Activated naive CD4-positive, alpha-beta T cell treated with anti-CD3 and anti-CD28 coated beads, Interleukin-2, amount 10 ng/mL, durations not matched to agents 7 days and 5 days (primary cell): ENCODE data around the gene HSD11B1.

Experiments
- CTCF ChIA-PET: fragments of 350-600 bp; sonication (Branson Sonifier 250); formaldehyde crosslinking; loops from one replicate; lab custom pipeline; 2021; ENCODE audit warnings: antibody characterized with exemption; lab: Charles Lee
- DNase-seq: peaks from one replicate; pipeline ENCODE4 v3.0.0-alpha.2; 2020
- H3K27ac Mint-ChIP-seq: one replicate; pipeline ENCODE4 v1.8.0; 2021; ENCODE audit warnings: mild to moderate bottlenecking, moderate library complexity, mixed read lengths
- H3K27me3 Mint-ChIP-seq: one replicate; pipeline ENCODE4 v1.8.0; 2021; ENCODE audit warnings: mild to moderate bottlenecking, mixed read lengths
- H3K36me3 Mint-ChIP-seq: one replicate; pipeline ENCODE4 v1.8.0; 2021; ENCODE audit warnings: mixed read lengths
- H3K4me1 Mint-ChIP-seq: one replicate; pipeline ENCODE4 v1.8.0; 2021; ENCODE audit warnings: mixed read lengths
- H3K4me3 Mint-ChIP-seq: one replicate; pipeline ENCODE4 v1.8.0; 2021; ENCODE audit warnings: mild to moderate bottlenecking, moderate library complexity, mixed read lengths
- H3K9me3 Mint-ChIP-seq: one replicate; pipeline ENCODE4 v1.8.0; 2021; ENCODE audit warnings: mixed read lengths

HSD11B1 gene

DNA sequence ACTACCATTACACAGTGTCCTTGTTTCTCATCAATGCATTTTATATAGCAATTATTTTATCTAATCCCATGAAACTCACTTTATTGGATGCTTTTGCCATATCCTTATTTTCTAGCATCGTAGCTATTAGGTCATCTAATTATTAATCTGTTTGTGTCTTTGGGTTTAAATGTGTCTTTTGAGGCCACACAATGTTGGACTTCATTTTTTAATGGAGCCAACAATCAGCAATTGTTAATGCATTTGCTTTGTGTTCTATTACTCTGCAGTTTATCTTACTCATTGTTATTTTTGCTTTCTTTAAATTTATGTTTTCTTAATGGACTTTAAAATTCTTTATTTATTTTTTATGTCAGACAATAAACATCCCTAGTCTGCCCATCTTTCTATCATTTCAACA, 1.8 kb upstream of the HSD11B1 start:
- Mint-ChIP-seq H3K4me3 (no peak overlapping the region), H3K4me1 (peaks cover 16% of the 10 kb centered on the region), H3K36me3 (no peaks in the 10 kb centered on the region), H3K27ac (no peak overlapping the region), H3K27me3 (no peaks in the 10 kb centered on the region), H3K9me3 (no peaks in the 10 kb centered on the region)
- DNase-seq, result no peak
- CTCF ChIA-PET, result interaction anchor here (1.1 to 2.1 kb wide), 3 partner anchors 9 to 45 kb away, joined by 3 to 4 read pairs (median 3); no protein-coding TSS in a partner anchor

DNA sequence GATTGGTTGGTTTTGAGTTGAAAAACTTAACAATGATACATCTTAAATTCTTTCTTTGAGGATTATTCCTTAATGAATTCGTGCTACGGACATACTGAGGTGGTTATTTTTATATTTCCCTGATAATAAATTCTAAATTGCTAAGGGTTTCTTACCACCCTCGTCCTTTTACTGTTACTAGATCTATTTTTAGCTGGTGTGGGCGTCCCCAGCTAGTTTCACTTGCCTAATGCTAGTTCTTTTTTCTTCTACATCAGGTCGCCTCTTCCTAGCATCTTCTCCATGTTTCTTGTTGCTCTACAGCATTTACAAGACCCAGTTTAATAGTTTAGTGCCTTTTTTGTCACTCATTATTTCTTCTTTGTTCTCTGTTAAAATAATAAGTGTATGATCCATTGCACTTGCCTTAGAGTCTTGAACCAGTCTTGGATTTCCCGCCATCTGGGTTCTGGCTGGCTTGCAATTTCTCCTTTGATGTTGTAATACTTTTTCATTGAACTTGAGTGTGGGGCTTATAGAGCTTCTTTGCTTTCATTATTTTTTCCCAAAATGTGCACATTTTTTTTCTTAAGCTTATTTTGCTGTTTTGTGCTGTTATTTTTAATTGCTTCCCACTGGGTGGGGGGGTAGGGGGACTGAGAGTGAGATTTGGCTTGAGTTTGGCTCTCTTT, 677 bp upstream of the HSD11B1 start:
- no peak for DNase-seq
- no peak overlapping the region for H3K27ac Mint-ChIP-seq
- no peak overlapping the region for H3K4me3 Mint-ChIP-seq
- CTCF ChIA-PET, result interaction anchor here (1.1 to 2.1 kb wide), 5 partner anchors 8 to 137 kb away, joined by 3 to 5 read pairs (median 4); no protein-coding TSS in a partner anchor
- no peaks in the 10 kb centered on the region for H3K36me3 Mint-ChIP-seq
- H3K27me3 Mint-ChIP-seq, result no peaks in the 10 kb centered on the region
- H3K9me3 Mint-ChIP-seq, result no peaks in the 10 kb centered on the region
- H3K4me1 Mint-ChIP-seq, result peaks cover 16% of the 10 kb centered on the region

GRCh38 chr1:209705033-209705598, 470 bp downstream of the HSD11B1 start:
- no peak for DNase-seq
- H3K36me3 Mint-ChIP-seq, result no peaks in the 10 kb centered on the region
- H3K9me3 Mint-ChIP-seq, result no peaks in the 10 kb centered on the region
- H3K27me3 Mint-ChIP-seq, result no peaks in the 10 kb centered on the region
- H3K27ac Mint-ChIP-seq, result peak overlapping the region; percentile 45
- no peak overlapping the region for H3K4me3 Mint-ChIP-seq
- CTCF ChIA-PET, result interaction anchor here (1.1 to 2.9 kb wide), 6 partner anchors 9 to 138 kb away, joined by 3 to 18 read pairs (median 4); no protein-coding TSS in a partner anchor
- H3K4me1 Mint-ChIP-seq, result peaks cover 23% of the 10 kb centered on the region

- Mint-ChIP-seq H3K9me3 (no peaks in the 10 kb centered on the region), H3K4me3 (no peak overlapping the region), H3K4me1 (peaks cover 29% of the 10 kb centered on the region), H3K36me3 (no peaks in the 10 kb centered on the region), H3K27ac (no peak overlapping the region), H3K27me3 (no peaks in the 10 kb centered on the region)
- CTCF ChIA-PET, result interaction anchor here (1.3 to 2.9 kb wide), 2 partner anchors 31 to 43 kb away, joined by 6 to 18 read pairs; no protein-coding TSS in a partner anchor
- DNase-seq, result no peak
Measured at GRCh38 chr1:209706622-209707021, 2.0 kb downstream of the HSD11B1 start.

GRCh38 chr1:209707308-209707707, 2.7 kb downstream of the HSD11B1 start:
- CTCF ChIA-PET, result interaction anchor here (1.3 to 2.9 kb wide), 2 partner anchors 30 to 42 kb away, joined by 6 to 18 read pairs; no protein-coding TSS in a partner anchor
- Mint-ChIP-seq H3K4me1 (peaks cover 26% of the 10 kb centered on the region), H3K27ac (no peak overlapping the region), H3K9me3 (no peaks in the 10 kb centered on the region), H3K36me3 (no peaks in the 10 kb centered on the region), H3K27me3 (no peaks in the 10 kb centered on the region), H3K4me3 (no peak overlapping the region)
- DNase-seq, result no peak

DNA sequence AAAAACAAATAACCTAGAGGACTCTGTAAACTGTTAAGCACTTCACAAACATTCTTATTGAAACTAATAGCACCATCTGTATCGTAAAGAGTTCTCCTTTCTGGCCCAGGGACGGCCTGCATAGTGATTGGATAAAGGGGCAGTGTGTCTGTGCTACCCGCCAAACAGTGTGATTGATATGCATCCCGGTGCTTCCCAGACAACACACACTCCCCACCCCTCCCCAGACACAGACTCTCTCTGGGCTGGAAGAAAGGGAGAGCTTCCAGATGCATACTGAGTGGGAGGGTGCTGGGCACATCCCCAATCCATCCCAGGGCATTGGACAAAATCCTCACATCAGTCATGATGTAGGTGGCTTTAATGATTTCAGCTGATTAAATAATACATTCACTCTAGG, 3.7 kb downstream of the HSD11B1 start:
- H3K27ac Mint-ChIP-seq, result no peak overlapping the region
- no peak overlapping the region for H3K4me3 Mint-ChIP-seq
- no peaks in the 10 kb centered on the region for H3K36me3 Mint-ChIP-seq
- no peaks in the 10 kb centered on the region for H3K27me3 Mint-ChIP-seq
- CTCF ChIA-PET, result interaction anchor here (1.5 kb wide), 1 partner anchor 34 kb away, joined by 3 read pairs; no protein-coding TSS in a partner anchor
- peaks cover 26% of the 10 kb centered on the region for H3K4me1 Mint-ChIP-seq
- no peak for DNase-seq
- no peaks in the 10 kb centered on the region for H3K9me3 Mint-ChIP-seq

DNA sequence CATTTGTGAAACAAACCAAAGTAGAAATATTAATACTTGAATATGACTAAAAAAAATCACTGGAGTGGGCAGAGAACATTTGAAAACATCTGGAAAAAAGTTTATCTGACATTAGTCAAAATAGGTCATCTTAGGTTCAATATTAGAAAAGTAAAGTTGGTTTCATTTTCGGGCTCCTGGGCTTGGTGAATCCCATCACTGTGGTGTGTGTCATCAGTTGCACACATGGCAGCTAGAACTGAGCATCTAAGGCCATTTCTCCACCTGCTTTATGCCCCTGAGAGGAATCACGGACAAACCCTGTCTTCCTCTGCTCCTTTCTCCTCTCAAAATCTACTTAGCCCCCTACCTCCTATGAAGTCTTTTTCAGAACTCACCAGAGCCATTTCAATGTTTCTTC, 5.4 kb downstream of the HSD11B1 start:
- H3K27me3 Mint-ChIP-seq, result no peaks in the 10 kb centered on the region
- H3K4me3 Mint-ChIP-seq, result no peak overlapping the region
- CTCF ChIA-PET, result no interaction called here
- no peak for DNase-seq
- no peak overlapping the region for H3K27ac Mint-ChIP-seq
- peaks cover 22% of the 10 kb centered on the region for H3K4me1 Mint-ChIP-seq
- H3K9me3 Mint-ChIP-seq, result no peaks in the 10 kb centered on the region
- no peaks in the 10 kb centered on the region for H3K36me3 Mint-ChIP-seq

- DNase-seq, result no peak
- no peaks in the 10 kb centered on the region for H3K36me3 Mint-ChIP-seq
- no peaks in the 10 kb centered on the region for H3K27me3 Mint-ChIP-seq
- CTCF ChIA-PET, result no interaction called here
- no peak overlapping the region for H3K27ac Mint-ChIP-seq
- H3K4me3 Mint-ChIP-seq, result no peak overlapping the region
- peaks cover 29% of the 10 kb centered on the region for H3K4me1 Mint-ChIP-seq
- no peaks in the 10 kb centered on the region for H3K9me3 Mint-ChIP-seq
Measured at GRCh38 chr1:209710847-209711246, 6.2 kb downstream of the HSD11B1 start.

GRCh38 chr1:209714338-209714737, 9.7 kb downstream of the HSD11B1 start:
- Mint-ChIP-seq H3K9me3 (peaks cover 3% of the 10 kb centered on the region), H3K4me1 (peaks cover 36% of the 10 kb centered on the region), H3K27me3 (no peaks in the 10 kb centered on the region), H3K36me3 (no peaks in the 10 kb centered on the region), H3K27ac (no peak overlapping the region), H3K4me3 (no peak overlapping the region)
- CTCF ChIA-PET, result interaction anchor here (0.7 kb wide), 1 partner anchor 34 kb away, joined by 3 read pairs; no protein-coding TSS in a partner anchor
- no peak for DNase-seq

DNA sequence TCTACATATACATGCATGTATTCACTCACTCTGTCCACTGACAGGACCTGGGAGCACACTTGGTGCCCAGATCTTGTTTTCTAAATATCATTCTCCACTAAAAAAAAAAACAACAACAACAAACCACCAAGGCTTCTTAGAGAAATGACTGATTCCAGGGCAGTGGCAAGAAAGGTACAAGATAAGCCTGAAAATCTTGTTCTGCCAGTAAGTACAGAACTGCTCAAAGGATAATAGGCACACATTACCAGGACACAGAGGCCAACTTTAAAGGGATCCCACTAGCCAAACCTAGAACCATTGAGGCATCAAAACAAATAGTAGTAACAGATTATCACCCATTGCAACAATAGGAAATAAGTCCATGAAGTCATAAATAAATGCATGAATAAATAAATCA, 10.7 kb downstream of the HSD11B1 start:
- H3K27me3 Mint-ChIP-seq, result no peaks in the 10 kb centered on the region
- H3K4me3 Mint-ChIP-seq, result no peak overlapping the region
- peak overlapping the region; percentile 43 for H3K27ac Mint-ChIP-seq
- H3K36me3 Mint-ChIP-seq, result no peaks in the 10 kb centered on the region
- H3K4me1 Mint-ChIP-seq, result peaks cover 27% of the 10 kb centered on the region
- DNase-seq, result no peak
- H3K9me3 Mint-ChIP-seq, result peaks cover 3% of the 10 kb centered on the region
- CTCF ChIA-PET, result no interaction called here

- CTCF ChIA-PET, result no interaction called here
- H3K27me3 Mint-ChIP-seq, result no peaks in the 10 kb centered on the region
- no peak for DNase-seq
- peaks cover 3% of the 10 kb centered on the region for H3K9me3 Mint-ChIP-seq
- H3K4me3 Mint-ChIP-seq, result no peak overlapping the region
- H3K36me3 Mint-ChIP-seq, result no peaks in the 10 kb centered on the region
- H3K27ac Mint-ChIP-seq, result no peak overlapping the region
- H3K4me1 Mint-ChIP-seq, result peaks cover 22% of the 10 kb centered on the region
Measured at GRCh38 chr1:209717818-209718217, 13.2 kb downstream of the HSD11B1 start.

DNA sequence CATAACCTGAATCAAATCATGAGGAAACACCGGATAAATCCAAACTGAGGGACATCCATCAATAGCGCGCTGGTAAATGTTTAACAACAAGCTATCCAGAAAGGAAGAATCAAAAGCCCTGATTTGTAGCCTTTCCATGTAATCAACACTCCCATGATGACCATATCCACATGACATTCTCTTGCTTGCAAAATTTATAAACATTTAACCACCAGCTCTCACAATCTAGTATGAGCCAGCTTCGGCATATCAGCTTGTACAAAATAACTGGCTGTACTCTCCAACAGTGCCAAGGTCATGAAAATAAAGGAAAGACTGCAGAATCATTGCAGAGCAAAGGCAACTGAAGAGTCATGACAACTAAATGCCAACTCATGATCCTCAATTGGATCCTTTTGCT, 15.7 kb downstream of the HSD11B1 start:
- Mint-ChIP-seq H3K4me3 (no peak overlapping the region), H3K9me3 (peaks cover 3% of the 10 kb centered on the region), H3K27ac (no peak overlapping the region), H3K36me3 (no peaks in the 10 kb centered on the region), H3K4me1 (peaks cover 30% of the 10 kb centered on the region), H3K27me3 (no peaks in the 10 kb centered on the region)
- CTCF ChIA-PET, result no interaction called here
- no peak for DNase-seq

- Mint-ChIP-seq H3K36me3 (no peaks in the 10 kb centered on the region), H3K27ac (no peak overlapping the region), H3K27me3 (no peaks in the 10 kb centered on the region), H3K4me1 (peaks cover 30% of the 10 kb centered on the region), H3K9me3 (peaks cover 3% of the 10 kb centered on the region), H3K4me3 (no peak overlapping the region)
- CTCF ChIA-PET, result no interaction called here
- no peak for DNase-seq
Measured at GRCh38 chr1:209720826-209721225, 16.2 kb downstream of the HSD11B1 start.

GRCh38 chr1:209721323-209721722, 16.7 kb downstream of the HSD11B1 start:
- no peaks in the 10 kb centered on the region for H3K36me3 Mint-ChIP-seq
- DNase-seq, result no peak
- CTCF ChIA-PET, result no interaction called here
- no peak overlapping the region for H3K27ac Mint-ChIP-seq
- H3K4me3 Mint-ChIP-seq, result no peak overlapping the region
- no peaks in the 10 kb centered on the region for H3K27me3 Mint-ChIP-seq
- H3K9me3 Mint-ChIP-seq, result peaks cover 3% of the 10 kb centered on the region
- peaks cover 26% of the 10 kb centered on the region for H3K4me1 Mint-ChIP-seq

- peak overlapping the region; percentile 90 for H3K27ac Mint-ChIP-seq
- H3K4me3 Mint-ChIP-seq, result no peak overlapping the region
- no peaks in the 10 kb centered on the region for H3K27me3 Mint-ChIP-seq
- peaks cover 2% of the 10 kb centered on the region for H3K36me3 Mint-ChIP-seq
- peaks cover 32% of the 10 kb centered on the region for H3K4me1 Mint-ChIP-seq
- CTCF ChIA-PET, result interaction anchor here (0.9 to 1.5 kb wide), 4 partner anchors 23 to 33 kb away, joined by 3 to 5 read pairs (median 4); no protein-coding TSS in a partner anchor
- H3K9me3 Mint-ChIP-seq, result peaks cover 3% of the 10 kb centered on the region
- DNase-seq, result no peak
Measured at GRCh38 chr1:209723265-209723664, 18.6 kb downstream of the HSD11B1 start.
